ENCODE data around the gene PAIP2B.

The PAIP2B gene

DNA sequence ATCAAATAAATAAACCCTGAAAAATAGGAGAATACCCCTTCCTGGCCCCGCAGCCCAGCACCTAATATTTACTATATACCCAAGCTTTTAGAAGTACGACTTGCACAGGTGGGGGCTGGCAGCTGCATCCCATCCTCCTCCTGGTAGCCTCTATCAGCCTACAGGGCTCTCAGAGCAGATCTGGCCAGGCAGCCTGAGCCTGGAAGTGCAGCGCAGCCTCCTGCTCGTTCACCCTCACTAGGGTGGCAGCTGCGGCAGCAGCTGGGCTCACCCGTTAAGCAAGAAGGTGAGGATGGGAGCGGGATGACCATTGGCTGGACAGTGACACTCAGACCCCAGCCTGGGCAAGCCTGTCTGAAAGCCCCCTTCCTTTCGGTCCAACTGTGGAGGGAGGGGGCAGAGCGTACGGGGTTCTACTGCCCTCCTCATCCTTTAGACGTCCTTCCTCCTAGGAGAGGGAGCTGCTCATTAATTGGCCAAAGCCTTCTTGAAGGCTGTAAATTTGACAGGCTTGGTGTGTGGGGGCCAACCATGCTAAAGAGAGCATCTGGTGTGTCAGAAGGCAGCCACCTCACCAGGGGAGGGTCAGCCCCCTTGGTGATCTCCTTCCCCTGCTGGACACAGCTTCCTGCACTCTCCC is 73.2 kb downstream of the PAIP2B start:
- DNase-seq (ENCODE audit: low read depth): no peak

DNA sequence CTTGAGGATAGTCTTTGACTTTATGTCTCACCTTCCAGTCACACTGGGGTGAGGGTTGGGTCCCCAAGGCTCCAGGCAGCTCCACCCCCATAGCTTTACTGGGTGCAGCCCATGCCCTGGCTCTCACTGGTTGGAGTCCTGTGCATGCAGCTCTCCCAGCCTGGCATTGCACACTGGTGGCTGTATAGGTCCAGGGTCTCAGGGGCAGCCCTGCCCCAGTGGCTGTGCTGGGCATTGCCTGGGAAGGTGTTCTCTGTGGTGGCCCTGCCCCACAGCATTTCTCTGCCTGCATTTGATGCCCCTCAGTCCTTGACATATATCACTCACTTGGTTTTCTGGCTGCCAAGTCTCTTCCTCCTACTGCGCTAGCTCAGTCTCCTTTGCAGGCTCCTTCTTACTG is 75.3 kb downstream of the PAIP2B start:
- no peak for DNase-seq (ENCODE audit: low read depth)

DNA sequence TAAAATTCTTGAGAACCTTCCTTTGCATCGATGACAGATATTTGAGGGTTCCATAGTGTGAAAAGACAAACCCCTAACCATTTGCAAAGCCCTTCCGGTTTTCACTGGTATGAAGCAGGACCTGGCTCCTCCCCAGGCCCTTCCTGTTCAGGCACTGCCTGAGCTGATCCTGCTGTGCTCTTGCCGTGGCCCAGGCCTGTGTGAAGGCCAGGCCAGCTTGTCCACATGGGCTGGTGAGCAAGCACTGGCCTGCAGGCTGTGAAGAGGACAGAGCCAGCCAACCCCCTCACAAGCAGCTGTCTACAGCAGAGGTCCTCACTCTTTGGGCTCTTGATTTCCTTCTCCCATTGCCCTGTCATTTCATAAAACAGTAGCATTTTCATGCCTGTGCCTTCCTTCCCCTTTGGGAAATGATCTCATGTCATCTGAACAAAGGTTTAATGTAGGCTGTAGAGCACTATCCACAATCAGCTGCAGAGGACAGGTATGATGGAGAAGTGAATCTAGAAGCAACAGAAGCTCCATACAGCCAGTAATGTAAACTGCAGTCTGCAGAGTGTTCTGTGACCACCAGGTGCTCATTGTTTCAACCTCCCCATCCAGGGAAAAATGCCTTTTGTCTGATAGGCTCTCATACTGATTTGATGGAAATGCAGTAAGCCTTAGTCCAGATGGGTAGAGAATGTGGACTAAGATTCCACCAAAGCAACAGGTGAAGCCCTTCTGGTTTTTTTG is 76.7 kb downstream of the PAIP2B start:
- DNase-seq (ENCODE audit: low read depth): no peak

DNA sequence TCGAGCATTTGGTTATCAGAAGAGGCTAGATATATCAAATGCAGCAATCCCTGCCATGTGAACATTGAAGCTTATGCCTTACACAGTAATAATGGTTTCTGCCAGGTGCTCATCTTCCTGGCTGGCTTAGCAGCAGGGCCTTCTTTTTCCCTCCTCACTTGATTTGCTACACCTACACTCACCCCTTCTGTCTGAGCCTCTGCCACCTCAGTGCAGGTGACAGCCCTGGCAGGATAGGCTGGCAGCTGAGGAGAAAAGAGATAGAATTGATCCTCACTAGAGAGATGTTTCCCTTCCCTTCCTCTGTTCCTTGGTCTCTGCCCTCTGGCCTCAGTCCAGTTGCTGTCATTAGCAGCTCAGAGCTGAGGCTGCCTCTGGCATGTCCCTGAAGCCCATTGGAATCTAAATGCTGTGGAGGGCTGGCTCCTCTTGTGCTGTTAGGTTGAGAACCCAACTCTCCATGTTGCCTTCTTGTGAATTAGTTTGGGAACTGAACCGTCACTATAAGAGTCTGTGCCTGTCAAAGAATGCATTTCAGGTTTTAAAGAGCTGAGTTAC is 78.3 kb downstream of the PAIP2B start:
- DNase-seq (ENCODE audit: low read depth): no peak

DNA sequence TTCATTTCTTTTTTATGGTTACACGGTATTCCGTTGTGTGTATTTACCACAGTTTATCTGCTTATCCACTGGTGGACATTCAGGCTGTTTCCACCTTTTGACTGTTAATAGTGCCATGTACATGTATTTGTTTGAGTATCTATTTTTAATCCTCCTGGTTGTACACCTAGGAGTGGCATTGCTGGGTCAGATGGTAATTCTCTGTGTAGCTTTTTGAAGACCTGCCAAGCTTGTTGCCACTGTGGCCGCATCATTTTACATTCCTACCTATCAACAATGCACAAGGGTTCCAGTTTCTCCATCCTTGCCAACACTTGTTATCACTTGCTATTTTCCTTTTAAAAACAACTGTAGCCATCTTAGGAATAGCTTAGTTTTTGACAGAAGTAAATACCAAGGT is 83.1 kb downstream of the PAIP2B start:
- no peak for DNase-seq (ENCODE audit: low read depth)

DNA sequence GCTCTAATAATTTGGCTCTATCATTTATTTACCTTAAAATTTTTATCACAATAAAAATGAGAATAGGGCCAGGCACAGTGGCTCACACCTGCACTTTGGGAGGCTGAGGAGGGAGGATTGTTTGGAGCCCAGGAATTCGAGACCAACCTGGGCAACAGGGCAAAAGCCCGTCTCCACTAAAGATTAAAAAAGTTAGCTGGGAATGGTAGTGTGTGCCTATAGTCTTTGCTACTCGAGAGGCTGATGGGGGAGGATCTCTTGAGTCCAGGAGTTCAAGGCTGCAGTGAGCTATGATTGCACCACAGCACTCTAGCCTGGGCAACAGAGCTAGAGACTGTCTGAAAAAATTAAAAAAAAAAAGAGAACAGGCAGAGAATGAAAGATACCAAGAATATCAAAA is 90.7 kb downstream of the PAIP2B start:
- DNase-seq (ENCODE audit: low read depth): no peak

DNA sequence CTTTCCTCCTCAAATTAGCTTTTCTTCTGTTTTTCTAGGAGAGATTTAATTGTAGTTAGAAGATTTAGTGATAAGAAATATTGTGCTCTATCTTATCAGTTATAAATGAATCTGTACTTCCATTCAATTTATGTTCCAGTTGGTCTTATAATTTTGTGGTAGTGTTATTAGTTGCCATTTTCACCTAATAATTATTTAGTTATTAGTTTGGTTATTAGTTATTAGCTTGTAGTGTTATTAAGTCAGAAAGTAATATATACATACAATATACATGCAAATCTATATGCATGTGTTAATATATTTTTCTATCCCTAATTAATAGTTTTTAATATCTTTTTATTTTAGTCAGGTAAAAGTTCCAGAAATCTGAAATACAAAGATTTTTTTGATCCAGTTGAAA is 93.3 kb downstream of the PAIP2B start:
- DNase-seq (ENCODE audit: low read depth): no peak
